Testis (tissue), 3 donors: ENCODE results near the gene EGFL8. TPM values are rescaled to one million over a fixed set of nuclear protein-coding genes. Genes with fewer than 3 reads are reported as not detected.

Source experiments
- DNase-seq: peaks from one replicate; pipeline ENCODE4 v3.0.0-alpha.2; 2019
- H3K27ac ChIP-seq, 2 donors: fragments of 200-600 bp; sonication (generic); one replicate each; pipeline ENCODE4 v1.5.1; 2019
- H3K27me3 ChIP-seq: fragments of 200-600 bp; sonication (generic); one replicate; pipeline ENCODE4 v1.5.1; 2019
- H3K36me3 ChIP-seq: fragments of 200-600 bp; sonication (generic); one replicate; pipeline ENCODE4 v1.5.1; 2017; ENCODE audit warnings: low read depth; ENCODE audit errors: missing control alignments
- H3K4me1 ChIP-seq: fragments of 200-600 bp; sonication (generic); one replicate; pipeline ENCODE4 v1.5.1; 2019
- H3K4me3 ChIP-seq, 2 donors: fragments of 200-600 bp; sonication (generic); one replicate each; pipeline ENCODE4 v1.5.1; 2017 to 2019
- H3K9me3 ChIP-seq: fragments of 200-600 bp; sonication (generic); one replicate; pipeline ENCODE4 v1.5.1; 2017
- POLR2A ChIP-seq: fragments of 450-650 bp; IDR thresholded peaks from one replicate; pipeline ENCODE4 v1.6.1; 2017; ENCODE audit warnings: antibody characterized with exemption, mild to moderate bottlenecking, moderate library complexity
- WGBS, 2 donors: methylation state at CpG; one replicate each; pipeline ENCODE4 v1.1.5; 2018; 5-methylcytosine and 5-hydroxymethylcytosine counted together
- intact Hi-C: fragments of 100-400 bp; cut with DNase I; formaldehyde crosslinking; loops from one replicate; pipeline ENCODE4 v1.15.1; 2023; ENCODE audit warnings: low total_unique reads
- polyA plus RNA-seq: library from polyadenylated mRNA; stranded (reverse); fragments of 350-450 nt; fragmentation: Illumina TruSeq; extraction: RNeasy Lipid Tissue Mini Kit (QIAGEN cat#74804); gene quantifications from one replicate; pipeline ENCODE4 v1.2.3, GENCODE V29; 2014; ENCODE audit warnings: low read depth, low replicate concordance; ENCODE audit not compliant: insufficient read depth
- total RNA-seq, 2 donors: library from RNA; depleted of rRNA; stranded (reverse); fragments of >200 nt; gene quantifications; one replicate each; pipeline ENCODE4 v1.2.3, GENCODE V29; 2016
- TF ChIP-seq, protein P1 (sequence below), 3 experiments: fragments of 450-650 bp in 2 of 3; fragments of 200-600 bp in 1 of 3; sonication (generic) in 1 of 3; IDR thresholded peaks; one replicate each; pipeline ENCODE4 v1.5.1; 2016 to 2019; ENCODE audit warnings: antibody characterized with exemption in 3 of 3, mild to moderate bottlenecking in 2 of 3, moderate library complexity in 1 of 3

Gene EGFL8
- total and polyA plus RNA-seq, 3 donors from 2014 or later: 13.9 to 25.7 (median 24.3) TPM

DNA sequence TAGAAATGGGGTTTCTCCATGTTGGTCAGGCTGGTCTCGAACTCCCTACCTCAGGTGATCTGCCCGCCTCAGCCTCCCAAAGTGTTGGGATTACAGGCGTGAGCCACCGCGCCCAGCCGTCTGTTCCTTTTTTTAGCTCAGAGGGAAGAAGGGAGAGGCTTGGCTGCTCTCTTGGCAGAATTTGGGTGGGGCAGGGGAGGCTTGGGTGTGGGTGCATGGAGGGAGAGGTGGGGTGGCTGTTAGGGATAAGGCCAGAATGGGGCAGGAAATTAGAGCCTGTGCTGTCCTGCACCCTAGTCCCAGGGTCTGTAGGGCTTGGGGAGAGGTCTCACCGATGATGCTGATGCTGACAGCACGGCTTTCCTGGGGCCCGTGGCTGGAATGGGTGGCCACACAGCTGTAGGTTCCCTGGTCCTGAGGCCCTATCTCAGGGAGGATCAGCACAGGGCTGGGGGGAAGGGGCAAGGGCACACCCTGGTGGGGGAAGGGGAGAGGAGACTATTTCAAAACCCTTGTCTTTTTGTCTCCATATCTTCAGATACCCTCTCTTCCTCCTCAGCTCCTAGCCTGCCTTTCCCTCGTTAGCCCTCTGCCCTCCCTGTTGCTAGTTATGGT, 17.6 kb downstream of the EGFL8 start:
- no peaks in the 10 kb centered on the region for H3K36me3 ChIP-seq
- TF ChIP-seq, protein P1, sequence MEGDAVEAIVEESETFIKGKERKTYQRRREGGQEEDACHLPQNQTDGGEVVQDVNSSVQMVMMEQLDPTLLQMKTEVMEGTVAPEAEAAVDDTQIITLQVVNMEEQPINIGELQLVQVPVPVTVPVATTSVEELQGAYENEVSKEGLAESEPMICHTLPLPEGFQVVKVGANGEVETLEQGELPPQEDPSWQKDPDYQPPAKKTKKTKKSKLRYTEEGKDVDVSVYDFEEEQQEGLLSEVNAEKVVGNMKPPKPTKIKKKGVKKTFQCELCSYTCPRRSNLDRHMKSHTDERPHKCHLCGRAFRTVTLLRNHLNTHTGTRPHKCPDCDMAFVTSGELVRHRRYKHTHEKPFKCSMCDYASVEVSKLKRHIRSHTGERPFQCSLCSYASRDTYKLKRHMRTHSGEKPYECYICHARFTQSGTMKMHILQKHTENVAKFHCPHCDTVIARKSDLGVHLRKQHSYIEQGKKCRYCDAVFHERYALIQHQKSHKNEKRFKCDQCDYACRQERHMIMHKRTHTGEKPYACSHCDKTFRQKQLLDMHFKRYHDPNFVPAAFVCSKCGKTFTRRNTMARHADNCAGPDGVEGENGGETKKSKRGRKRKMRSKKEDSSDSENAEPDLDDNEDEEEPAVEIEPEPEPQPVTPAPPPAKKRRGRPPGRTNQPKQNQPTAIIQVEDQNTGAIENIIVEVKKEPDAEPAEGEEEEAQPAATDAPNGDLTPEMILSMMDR (IDR thresholded peaks at IDR 0.05): no peak
- no peak for TF ChIP-seq POLR2A
- 83 to 95% methylated on average over 10 of the region's 10 CpGs for WGBS, 2 donors

DNA sequence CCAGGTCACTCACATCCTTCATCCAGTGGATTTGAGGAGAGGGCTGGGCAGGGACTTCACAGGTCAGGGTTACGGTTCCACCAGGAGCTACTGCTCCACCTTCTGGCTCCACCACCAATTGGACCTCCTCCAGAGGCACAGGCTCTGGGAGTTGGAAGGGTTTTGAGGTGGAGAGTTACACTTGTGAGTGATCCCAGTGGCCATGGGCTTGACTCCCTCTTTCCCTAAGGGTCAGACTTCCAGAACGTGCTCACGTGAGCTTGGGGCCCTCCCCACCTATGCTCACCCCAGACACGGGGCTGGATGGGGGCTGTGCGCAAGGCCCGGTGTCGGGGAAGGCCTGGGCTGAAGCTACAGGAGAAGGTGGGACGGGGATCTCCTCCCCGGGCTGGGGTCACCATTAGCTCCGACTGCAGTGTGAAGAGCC, 18.2 kb downstream of the EGFL8 start:
- intact Hi-C loops: no loop called here
- Histone ChIP-seq H3K27ac (no peak overlapping the region), H3K4me1 (peaks cover 22% of the 10 kb centered on the region), H3K9me3 (no peaks in the 10 kb centered on the region), H3K27me3 (no peaks in the 10 kb centered on the region), H3K4me3 (no peak overlapping the region), H3K36me3 (no peaks in the 10 kb centered on the region)
- TF ChIP-seq POLR2A: no peak
- TF ChIP-seq, protein P1 (IDR thresholded peaks at IDR 0.05): no peak
- DNase-seq: no peak
- 79 to 86% methylated on average over 1 to 10 of the region's 10 CpGs for WGBS, 2 donors

More for the DNA sequence above, 17.6 kb downstream of the EGFL8 start:
- no peak overlapping the region for H3K4me3 ChIP-seq
- H3K9me3 ChIP-seq: no peaks in the 10 kb centered on the region
- no peak overlapping the region for H3K27ac ChIP-seq
- DNase-seq: no peak
- H3K27me3 ChIP-seq: no peaks in the 10 kb centered on the region
- H3K4me1 ChIP-seq: peaks cover 26% of the 10 kb centered on the region
- intact Hi-C loops: no loop called here

DNA sequence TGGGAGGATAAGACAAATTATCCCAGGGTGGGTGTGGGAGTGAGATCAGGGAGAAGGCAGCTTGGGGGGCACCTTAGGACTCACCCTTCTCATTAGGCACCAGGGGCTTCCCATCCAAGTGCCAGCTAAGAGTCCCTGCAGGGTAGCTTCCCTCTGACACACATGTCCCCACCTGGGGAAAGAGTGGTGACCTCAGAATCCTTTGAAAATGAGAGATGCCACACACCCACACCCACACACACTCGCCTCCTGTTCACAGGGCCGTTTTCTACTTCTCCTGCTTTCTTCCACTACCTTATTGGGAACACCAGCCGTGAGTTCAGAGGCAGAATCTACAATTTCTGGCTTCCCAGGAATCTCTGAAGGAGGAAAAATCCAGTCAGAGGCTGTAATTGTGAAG, 18.6 kb downstream of the EGFL8 start:
- intact Hi-C loops: no loop called here
- H3K27me3 ChIP-seq: no peaks in the 10 kb centered on the region
- H3K9me3 ChIP-seq: no peaks in the 10 kb centered on the region
- H3K4me3 ChIP-seq: no peak overlapping the region
- no peak for DNase-seq
- 81 to 88% methylated on average over 3 of the region's 3 CpGs for WGBS, 2 donors
- H3K27ac ChIP-seq: no peak overlapping the region
- no peaks in the 10 kb centered on the region for H3K36me3 ChIP-seq
- peaks cover 22% of the 10 kb centered on the region for H3K4me1 ChIP-seq
- TF ChIP-seq, protein P1 (IDR thresholded peaks at IDR 0.05): no peak

DNA sequence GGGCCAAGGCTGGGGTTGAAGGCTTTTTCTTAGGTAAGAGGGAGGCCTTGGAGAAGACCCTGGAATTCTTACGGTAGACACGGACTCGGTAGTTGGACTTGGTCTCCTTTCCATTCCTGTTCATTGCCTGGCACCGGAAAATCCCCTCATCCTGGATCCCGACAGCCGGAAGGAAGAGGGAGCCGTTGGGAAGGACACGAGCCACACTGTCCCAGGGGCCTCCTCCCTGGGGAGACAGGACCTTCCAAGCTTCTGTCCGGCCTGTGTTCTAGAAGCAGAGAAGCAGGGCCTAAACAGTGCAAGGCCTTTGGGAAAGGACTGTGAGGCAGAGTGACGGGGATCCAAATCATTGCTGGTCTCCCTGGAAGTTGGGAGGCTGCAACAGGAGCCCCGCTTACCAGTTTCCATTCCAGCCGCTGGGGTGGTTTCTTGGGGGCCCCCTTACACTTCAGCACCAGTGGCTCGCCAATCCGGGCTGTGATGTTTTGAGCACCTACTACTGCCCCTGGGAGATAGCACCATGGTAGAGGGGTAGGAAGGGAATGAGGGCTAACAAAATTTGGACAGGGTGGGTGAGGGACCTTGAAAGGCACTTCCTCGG, 19.2 kb downstream of the EGFL8 start:
- intact Hi-C loops: no loop called here
- H3K36me3 ChIP-seq: no peaks in the 10 kb centered on the region
- no peak for DNase-seq

More for the DNA sequence above, 19.2 kb downstream of the EGFL8 start:
- Histone ChIP-seq H3K27me3 (no peaks in the 10 kb centered on the region), H3K27ac (peak overlapping the region in 1 of 2 donors; percentile 84), H3K4me3 (no peak overlapping the region), H3K9me3 (no peaks in the 10 kb centered on the region), H3K4me1 (peaks cover 26% of the 10 kb centered on the region)
- no peak for TF ChIP-seq POLR2A
- TF ChIP-seq, protein P1 (IDR thresholded peaks at IDR 0.05): no peak
- 80 to 84% methylated on average over 12 to 15 of the region's 15 CpGs for WGBS, 2 donors
